SIG-M5 treated with dmso at 0.1 percent for 504 hours (cell line): ENCODE results near the gene FAM234A.
"Not testable (repeated sequence)": the region's sequence is repeated elsewhere in the genome, so short reads cannot be mapped to it uniquely, and the experiment has no call there.

ENCODE experiments used
- DNase-seq: peaks from one replicate; lab custom pipeline; 2025; ENCODE audit not compliant: unreplicated experiment; lab: John Stamatoyannopoulos, UW

Gene FAM234A

GRCh38 chr16:264440-264951 is 29.9 kb downstream of the FAM234A start:
- DNase-seq: no peak

- no peak for DNase-seq
Observed at GRCh38 chr16:265002-265529, 30.4 kb downstream of the FAM234A start.

GRCh38 chr16:265711-266110 is 31.1 kb downstream of the FAM234A start:
- DNase-seq: no peak

- DNase-seq: no peak
Observed at GRCh38 chr16:266258-267164, 31.9 kb downstream of the FAM234A start.

- DNase-seq: not testable (repeated sequence)
Observed at GRCh38 chr16:267562-267961, 32.9 kb downstream of the FAM234A start.

- DNase-seq: no peak
Observed at GRCh38 chr16:268141-269053, 33.8 kb downstream of the FAM234A start.

GRCh38 chr16:269061-269796 is 34.6 kb downstream of the FAM234A start:
- no peak for DNase-seq

GRCh38 chr16:270381-271255 is 36.0 kb downstream of the FAM234A start:
- DNase-seq: no peak

GRCh38 chr16:272633-273546 is 38.3 kb downstream of the FAM234A start:
- DNase-seq: no peak

GRCh38 chr16:273547-274421 is 39.2 kb downstream of the FAM234A start:
- peak; percentile 4 for DNase-seq

- DNase-seq: no peak
Observed at GRCh38 chr16:275041-275641, 40.5 kb downstream of the FAM234A start.

GRCh38 chr16:275786-276232 is 41.2 kb downstream of the FAM234A start, which contains the start of gene RGS11:
Gene RGS11, minus strand, starts transcription at chr16:275944. Its CDS starts 33 bp downstream, at chr16:275911.
- no peak for DNase-seq

GRCh38 chr16:276426-277077 is 41.9 kb downstream of the FAM234A start:
- no peak for DNase-seq

- DNase-seq: peak; percentile 41
Observed at GRCh38 chr16:278863-279366, 44.3 kb downstream of the FAM234A start.

- DNase-seq: no peak
Observed at GRCh38 chr16:279531-279930, 44.9 kb downstream of the FAM234A start.

- no peak for DNase-seq
Observed at GRCh38 chr16:280005-280460, 45.4 kb downstream of the FAM234A start.
